H9 (cell line): ENCODE data around the gene PHF12. TPM values are rescaled to one million over a fixed set of nuclear protein-coding genes. Genes with fewer than 3 reads are reported as not detected.
A peak's percentile ranks its signal among the peaks of the same experiment; 100 is the strongest.

ENCODE experiments used
- DNase-seq: peaks from one replicate; pipeline ENCODE4 v3.0.0-alpha.2; 2017
- H2AFZ ChIP-seq: one replicate; pipeline ENCODE4 v1.6.1; 2013; ENCODE audit warnings: mild to moderate bottlenecking, low read length, control low read depth, moderate library complexity
- H2AK5ac ChIP-seq: 2 replicates; pipeline ENCODE4 v1.6.1; 2013; ENCODE audit warnings: low read length, control low read depth, mixed read lengths; ENCODE audit not compliant: insufficient read length
- H2BK120ac ChIP-seq: one replicate; pipeline ENCODE4 v1.6.1; 2013; ENCODE audit warnings: low read depth, mild to moderate bottlenecking, low read length, control low read depth, inconsistent platforms; ENCODE audit not compliant: poor library complexity, severe bottlenecking
- H2BK12ac ChIP-seq: 2 replicates; pipeline ENCODE4 v1.6.1; 2013; ENCODE audit warnings: low read length, control low read depth, mixed read lengths, low read depth; ENCODE audit not compliant: insufficient read length
- H2BK15ac ChIP-seq: 2 replicates; pipeline ENCODE4 v1.6.1; 2013; ENCODE audit warnings: low read depth, low read length, control low read depth
- H2BK20ac ChIP-seq: one replicate; pipeline ENCODE4 v1.6.1; 2013; ENCODE audit warnings: low read depth, mild to moderate bottlenecking, low read length, control low read depth, inconsistent platforms; ENCODE audit not compliant: poor library complexity, severe bottlenecking
- H2BK5ac ChIP-seq: 2 replicates; pipeline ENCODE4 v1.6.1; 2013; ENCODE audit warnings: low read length, control low read depth, mixed read lengths; ENCODE audit not compliant: insufficient read length
- H3K14ac ChIP-seq: 2 replicates; pipeline ENCODE4 v1.6.1; 2013; ENCODE audit warnings: low read length, control low read depth; ENCODE audit not compliant: insufficient read depth
- H3K18ac ChIP-seq: 2 replicates; pipeline ENCODE4 v1.6.1; 2013; ENCODE audit warnings: low read depth, mild to moderate bottlenecking, mixed read lengths, low read length, control low read depth; ENCODE audit not compliant: insufficient read length
- H3K23ac ChIP-seq: 2 replicates; pipeline ENCODE4 v1.6.1; 2013; ENCODE audit warnings: low read length, control low read depth, mixed read lengths, low read depth; ENCODE audit not compliant: insufficient read length
- H3K23me2 ChIP-seq: 2 replicates; pipeline ENCODE4 v1.6.1; 2013; ENCODE audit warnings: low read depth, mild to moderate bottlenecking, mixed read lengths, low read length, control low read depth; ENCODE audit not compliant: insufficient read length, poor library complexity, severe bottlenecking
- H3K27ac ChIP-seq: 2 replicates; pipeline ENCODE4 v1.5.1; 2013; ENCODE audit warnings: low read length, control low read depth, mixed read lengths, low read depth; ENCODE audit not compliant: insufficient read length
- H3K27me3 ChIP-seq: 2 replicates; pipeline ENCODE4 v1.6.1; 2013; ENCODE audit warnings: low read length, control low read depth, inconsistent platforms; ENCODE audit not compliant: insufficient read depth
- H3K4ac ChIP-seq: 2 replicates; pipeline ENCODE4 v1.6.1; 2013; ENCODE audit warnings: low read depth, mild to moderate bottlenecking, control low read depth, inconsistent platforms, low read length, moderate library complexity
- H3K4me1 ChIP-seq: 2 replicates; pipeline ENCODE4 v1.6.1; 2013; ENCODE audit warnings: low read length, control low read depth, inconsistent platforms; ENCODE audit not compliant: insufficient read depth
- H3K4me2 ChIP-seq: 2 replicates; pipeline ENCODE4 v1.6.1; 2013; ENCODE audit warnings: low read length, control low read depth, mixed read lengths; ENCODE audit not compliant: insufficient read length, insufficient read depth
- H3K56ac ChIP-seq: 2 replicates; pipeline ENCODE4 v1.6.1; 2013; ENCODE audit warnings: low read depth, mild to moderate bottlenecking, mixed read lengths, low read length, control low read depth; ENCODE audit not compliant: insufficient read length
- H3K79me1 ChIP-seq: 2 replicates; pipeline ENCODE4 v1.6.1; 2013; ENCODE audit warnings: low read depth, mild to moderate bottlenecking, moderate library complexity, low read length, control low read depth, inconsistent platforms; ENCODE audit not compliant: insufficient read depth, poor library complexity, severe bottlenecking
- H3K79me2 ChIP-seq: 2 replicates; pipeline ENCODE4 v1.6.1; 2013; ENCODE audit warnings: low read length, control low read depth, inconsistent platforms; ENCODE audit not compliant: insufficient read depth
- H3K9ac ChIP-seq: 2 replicates; pipeline ENCODE4 v1.6.1; 2013; ENCODE audit warnings: low read length, control low read depth, mixed read lengths; ENCODE audit not compliant: insufficient read length; ENCODE audit errors: extremely low read depth
- H3K9me3 ChIP-seq: one replicate; pipeline ENCODE4 v1.6.1; 2013; ENCODE audit warnings: low read depth, low read length, inconsistent platforms; ENCODE audit not compliant: control insufficient read depth
- H3T11ph ChIP-seq: one replicate; pipeline ENCODE4 v1.6.1; 2013; ENCODE audit warnings: mild to moderate bottlenecking, low read length, control low read depth, inconsistent platforms
- H4K20me1 ChIP-seq: one replicate; pipeline ENCODE4 v1.6.1; 2013; ENCODE audit not compliant: control insufficient read depth, insufficient read length, insufficient read depth
- H4K5ac ChIP-seq: 2 replicates; pipeline ENCODE4 v1.6.1; 2013; ENCODE audit warnings: low read depth, mild to moderate bottlenecking, mixed read lengths, low read length, control low read depth; ENCODE audit not compliant: insufficient read length
- H4K8ac ChIP-seq: replicated peaks from 2 replicates; pipeline ENCODE4 v1.6.1; 2013; ENCODE audit warnings: low read length, control low read depth, mixed read lengths, low read depth; ENCODE audit not compliant: insufficient read length
- H4K91ac ChIP-seq: 2 replicates; pipeline ENCODE4 v1.6.1; 2013; ENCODE audit warnings: low read depth, mild to moderate bottlenecking, moderate library complexity, mixed read lengths, low read length, control low read depth; ENCODE audit not compliant: insufficient read length
- H3K27ac Mint-ChIP-seq, 3 experiments: 2 replicates in 2 of 3; 3 replicates in 1 of 3; pipeline ENCODE4 v1.8.0; 2020 to 2021; ENCODE audit warnings: mixed read lengths in 3 of 3, mild to moderate bottlenecking in 1 of 3, moderate library complexity in 1 of 3
- H3K27me3 Mint-ChIP-seq: 2 replicates; pipeline ENCODE4 v1.8.0; 2021; ENCODE audit warnings: low read depth, mild to moderate bottlenecking, moderate library complexity, mixed read lengths
- H3K36me3 Mint-ChIP-seq, 3 experiments: 2 replicates in 2 of 3; 3 replicates in 1 of 3; pipeline ENCODE4 v1.8.0; 2020 to 2021; ENCODE audit warnings: low read depth in 3 of 3, mixed read lengths in 3 of 3; ENCODE audit not compliant: insufficient read depth in 1 of 3
- H3K4me1 Mint-ChIP-seq, 2 experiments: 2 replicates each; pipeline ENCODE4 v1.8.0; 2020; ENCODE audit warnings: mixed read lengths in 2 of 2
- H3K4me3 Mint-ChIP-seq, 2 experiments: 2 replicates in 1 of 2; 3 replicates in 1 of 2; pipeline ENCODE4 v1.8.0; 2020 to 2021; ENCODE audit warnings: mild to moderate bottlenecking in 2 of 2, mixed read lengths in 2 of 2, moderate library complexity in 1 of 2
- H3K9me3 Mint-ChIP-seq, 2 experiments: 2 replicates in 1 of 2; 3 replicates in 1 of 2; pipeline ENCODE4 v1.8.0; 2020; ENCODE audit warnings: mild to moderate bottlenecking in 2 of 2, mixed read lengths in 2 of 2, moderate library complexity in 1 of 2
- WGBS: extraction: QIAGEN DNeasy Blood & Tissue Kit; methylation state at CpG from one replicate; pipeline ENCODE4 v1.1.7; 2013; ENCODE audit warnings: missing lambda C conversion rate, low lambda C conversion rate, mixed read lengths; ENCODE audit not compliant: insufficient read length; ENCODE audit errors: extremely low coverage; 5-methylcytosine and 5-hydroxymethylcytosine counted together
- total RNA-seq: library from RNA; stranded (reverse); gene quantifications from 2 replicates; pipeline ENCODE4 v1.2.1, GENCODE V29; 2021
- TF ChIP-seq, protein P1 (sequence below): fragments of 200-600 bp; sonication (generic); conservative IDR thresholded peaks from 3 replicates; pipeline ENCODE4 v1.8.0; 2021; ENCODE audit warnings: antibody characterized with exemption, mild to moderate bottlenecking

The PHF12 gene
- total RNA-seq, 1 experiment from 2014 or later: 62.1 TPM

GRCh38 chr17:28961391-28961790 is 10.1 kb upstream of the PHF12 start:
- no peak overlapping the region for H3K27ac ChIP-seq
- no peaks in the 10 kb centered on the region; the same call in 1 of the 2 replicates for H3K4me1 ChIP-seq
- no peak overlapping the region for H3K9ac ChIP-seq
- no peaks in the 10 kb centered on the region for H3K9me3 ChIP-seq
- DNase-seq: no peak
- no peak overlapping the region for H2BK120ac ChIP-seq
- H2BK5ac ChIP-seq: no peak overlapping the region
- no CpG with 5 or more reads among the region's 7 CpGs for WGBS
- H2AFZ ChIP-seq: no peak overlapping the region
- TF ChIP-seq, protein P1, sequence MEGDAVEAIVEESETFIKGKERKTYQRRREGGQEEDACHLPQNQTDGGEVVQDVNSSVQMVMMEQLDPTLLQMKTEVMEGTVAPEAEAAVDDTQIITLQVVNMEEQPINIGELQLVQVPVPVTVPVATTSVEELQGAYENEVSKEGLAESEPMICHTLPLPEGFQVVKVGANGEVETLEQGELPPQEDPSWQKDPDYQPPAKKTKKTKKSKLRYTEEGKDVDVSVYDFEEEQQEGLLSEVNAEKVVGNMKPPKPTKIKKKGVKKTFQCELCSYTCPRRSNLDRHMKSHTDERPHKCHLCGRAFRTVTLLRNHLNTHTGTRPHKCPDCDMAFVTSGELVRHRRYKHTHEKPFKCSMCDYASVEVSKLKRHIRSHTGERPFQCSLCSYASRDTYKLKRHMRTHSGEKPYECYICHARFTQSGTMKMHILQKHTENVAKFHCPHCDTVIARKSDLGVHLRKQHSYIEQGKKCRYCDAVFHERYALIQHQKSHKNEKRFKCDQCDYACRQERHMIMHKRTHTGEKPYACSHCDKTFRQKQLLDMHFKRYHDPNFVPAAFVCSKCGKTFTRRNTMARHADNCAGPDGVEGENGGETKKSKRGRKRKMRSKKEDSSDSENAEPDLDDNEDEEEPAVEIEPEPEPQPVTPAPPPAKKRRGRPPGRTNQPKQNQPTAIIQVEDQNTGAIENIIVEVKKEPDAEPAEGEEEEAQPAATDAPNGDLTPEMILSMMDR: no peak
- no peak overlapping the region for H4K8ac ChIP-seq
- no peak overlapping the region for H2BK20ac ChIP-seq
- H2BK15ac ChIP-seq: no peak overlapping the region
- no peaks in the 10 kb centered on the region for H3K79me2 ChIP-seq
- no peak overlapping the region for H3K4me2 ChIP-seq
- no peak overlapping the region for H3K23ac ChIP-seq
- H3K14ac ChIP-seq: no peak overlapping the region
- Mint-ChIP-seq H3K27me3 (peaks cover 2% of the 10 kb centered on the region), H3K4me3 (no peak overlapping the region), H3K9me3 (no peaks in the 10 kb centered on the region; a peak in 1 of 5 replicates), H3K27ac (0 out of 7 replicates have a peak overlapping the region, but pooled peaks of 1 of the 3 experiments have one; percentile 22), H3K4me1 (peaks cover 6 to 13% of the 10 kb centered on the region in 2 experiments), H3K36me3 (no peaks in the 10 kb centered on the region)
- H4K5ac ChIP-seq: no peak overlapping the region
- no peak overlapping the region for H3K18ac ChIP-seq
- H3K4ac ChIP-seq: no peak overlapping the region
- no peak overlapping the region for H3K56ac ChIP-seq
- no peaks in the 10 kb centered on the region for H3K23me2 ChIP-seq
- H3K27me3 ChIP-seq: no peaks in the 10 kb centered on the region
- H2BK12ac ChIP-seq: no peak overlapping the region
- H4K91ac ChIP-seq: no peak overlapping the region
- H4K20me1 ChIP-seq: no peaks in the 10 kb centered on the region
- H3K79me1 ChIP-seq: no peaks in the 10 kb centered on the region
- H3T11ph ChIP-seq: no peak overlapping the region
- no peak overlapping the region for H2AK5ac ChIP-seq
